ENCODE data around the gene MRPS6.

The MRPS6 gene

DNA sequence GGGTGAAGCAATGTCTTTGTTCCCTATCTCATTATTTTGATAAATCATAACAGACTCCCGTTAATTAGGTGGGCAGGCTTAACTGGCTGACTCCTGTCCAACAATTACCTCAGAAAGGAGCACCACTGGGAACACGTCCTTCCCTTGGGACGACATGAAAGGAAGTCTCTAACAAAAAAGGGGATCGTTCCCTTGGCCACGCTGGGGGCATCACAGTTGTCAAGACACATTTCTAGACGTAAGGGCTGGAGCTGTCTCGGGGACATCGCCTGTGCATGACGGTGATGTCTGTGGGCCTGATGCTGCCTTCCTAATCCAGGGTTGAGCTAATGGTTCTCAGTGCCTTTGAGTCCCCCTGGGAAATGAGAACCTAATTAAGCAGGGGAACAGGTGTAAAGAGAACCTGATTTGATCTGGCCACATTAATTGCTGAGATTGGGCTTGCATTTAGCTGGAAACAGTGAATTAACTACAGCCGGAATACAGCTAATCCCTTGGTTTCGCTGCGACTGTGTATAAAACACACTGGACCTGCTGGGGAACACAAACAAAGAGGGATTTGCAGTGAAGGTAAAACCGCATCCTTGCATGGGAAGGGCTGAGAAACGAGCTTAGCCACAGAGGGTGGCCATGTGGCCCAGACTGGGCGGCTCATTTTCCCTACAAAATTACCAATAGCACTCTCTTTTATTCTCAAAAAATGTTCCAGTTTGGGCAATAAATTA, 111.8 kb downstream of the MRPS6 start:
- no peaks in the 10 kb centered on the region for H3K27me3 ChIP-seq (ENCODE audit: control insufficient read depth in 1 of 2, insufficient read depth in 2 of 2, low read length in 2 of 2)
- H3K4me1 ChIP-seq (ENCODE audit: insufficient read depth, low read length): peaks cover 15% of the 10 kb centered on the region
- no peak overlapping the region for H3K27ac ChIP-seq (ENCODE audit: low read depth, low read length)
- H3K9ac ChIP-seq (ENCODE audit: low read length): no peak overlapping the region
- H3K4me3 ChIP-seq (ENCODE audit: low read depth in 1 of 2, low read length in 2 of 2): no peak overlapping the region
- H3K9me3 ChIP-seq (ENCODE audit: low read length): no peaks in the 10 kb centered on the region
- H3K36me3 ChIP-seq (ENCODE audit: insufficient read depth, low read length): peaks cover 3% of the 10 kb centered on the region

DNA sequence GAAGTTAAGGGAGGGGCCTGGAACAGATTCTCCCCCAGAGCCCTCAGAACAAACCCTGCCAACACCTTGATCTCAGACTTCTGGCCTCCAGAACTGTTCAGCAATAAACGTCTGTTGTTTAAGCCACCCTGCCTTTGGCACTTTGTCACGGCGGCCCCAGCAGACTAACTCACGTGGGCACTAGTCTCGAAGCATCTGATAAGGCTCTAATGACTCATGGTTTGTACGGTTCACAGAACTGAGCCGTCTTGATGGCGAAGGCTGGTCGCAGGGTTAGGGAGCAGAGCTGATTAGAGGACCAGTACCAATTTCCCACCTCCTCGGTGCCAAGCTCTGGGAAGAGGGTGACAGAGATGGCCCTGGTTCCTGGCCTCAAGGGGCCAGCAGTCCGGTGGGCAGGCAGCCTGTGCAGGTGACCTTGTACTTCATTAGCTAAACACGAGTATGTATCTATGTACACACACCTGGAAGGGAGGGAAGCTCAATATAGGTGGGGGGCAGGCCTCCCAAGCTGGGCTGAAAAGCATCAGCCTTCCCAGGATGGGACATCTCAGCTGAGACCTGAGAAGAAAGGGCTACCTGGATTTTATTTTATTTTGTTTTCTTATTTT, 112.8 kb downstream of the MRPS6 start:
- peaks cover 15% of the 10 kb centered on the region for H3K4me1 ChIP-seq (ENCODE audit: insufficient read depth, low read length)
- H3K27ac ChIP-seq (ENCODE audit: low read depth, low read length): no peak overlapping the region
- H3K4me3 ChIP-seq (ENCODE audit: low read depth in 1 of 2, low read length in 2 of 2): no peak overlapping the region
- peaks cover 3% of the 10 kb centered on the region for H3K36me3 ChIP-seq (ENCODE audit: insufficient read depth, low read length)
- no peaks in the 10 kb centered on the region for H3K9me3 ChIP-seq (ENCODE audit: low read length)
- H3K9ac ChIP-seq (ENCODE audit: low read length): no peak overlapping the region
- H3K27me3 ChIP-seq (ENCODE audit: control insufficient read depth in 1 of 2, insufficient read depth in 2 of 2, low read length in 2 of 2): no peaks in the 10 kb centered on the region

DNA sequence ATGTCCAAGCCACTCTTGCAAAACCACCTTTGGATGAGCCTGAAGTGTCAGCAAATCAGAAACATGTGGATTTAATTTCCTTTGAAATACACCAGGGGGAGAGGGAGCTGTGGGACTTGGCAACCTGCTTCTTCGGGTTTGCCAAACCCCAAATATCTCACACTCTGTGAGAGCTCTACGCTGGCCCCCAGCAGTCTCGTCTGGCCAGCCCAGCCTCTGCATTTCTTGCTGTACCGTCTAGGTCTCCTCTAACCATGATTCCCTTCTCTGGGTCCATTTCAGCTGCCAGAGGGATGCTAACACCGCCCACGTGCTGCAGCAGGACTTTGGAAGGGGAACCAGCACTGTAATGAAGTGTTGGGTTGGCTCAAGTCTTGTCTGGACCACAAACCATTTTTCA, 114.6 kb downstream of the MRPS6 start:
- H3K4me3 ChIP-seq (ENCODE audit: low read depth in 1 of 2, low read length in 2 of 2): no peak overlapping the region
- H3K9ac ChIP-seq (ENCODE audit: low read length): no peak overlapping the region
- peaks cover 3% of the 10 kb centered on the region for H3K36me3 ChIP-seq (ENCODE audit: insufficient read depth, low read length)
- H3K9me3 ChIP-seq (ENCODE audit: low read length): no peaks in the 10 kb centered on the region
- H3K4me1 ChIP-seq (ENCODE audit: insufficient read depth, low read length): peaks cover 15% of the 10 kb centered on the region
- no peak overlapping the region for H3K27ac ChIP-seq (ENCODE audit: low read depth, low read length)
- no peaks in the 10 kb centered on the region for H3K27me3 ChIP-seq (ENCODE audit: control insufficient read depth in 1 of 2, insufficient read depth in 2 of 2, low read length in 2 of 2)

DNA sequence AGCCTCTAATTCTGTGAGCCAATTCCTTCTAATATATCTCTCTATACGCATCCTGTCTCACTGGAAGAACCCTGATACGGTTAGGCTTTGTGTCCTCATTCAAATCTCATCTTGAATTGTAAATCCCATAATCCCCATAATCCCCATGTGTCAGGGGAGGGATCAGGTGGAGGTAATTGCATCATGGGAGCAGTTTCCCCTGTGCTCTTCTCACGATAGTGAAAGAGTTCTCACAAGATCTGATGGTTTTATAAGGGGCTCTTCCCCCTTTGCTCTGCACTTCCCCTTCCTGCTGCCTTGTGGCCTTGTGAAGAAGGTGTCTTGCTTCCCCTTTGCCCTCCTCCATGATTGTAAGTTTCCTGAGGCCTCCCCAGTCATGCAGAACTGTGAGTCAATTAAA, 116.1 kb downstream of the MRPS6 start:
- H3K9me3 ChIP-seq (ENCODE audit: low read length): no peaks in the 10 kb centered on the region
- no peak overlapping the region for H3K4me3 ChIP-seq (ENCODE audit: low read depth in 1 of 2, low read length in 2 of 2)
- H3K27ac ChIP-seq (ENCODE audit: low read depth, low read length): no peak overlapping the region
- no peaks in the 10 kb centered on the region for H3K4me1 ChIP-seq (ENCODE audit: insufficient read depth, low read length)
- peaks cover 3% of the 10 kb centered on the region for H3K36me3 ChIP-seq (ENCODE audit: insufficient read depth, low read length)
- H3K9ac ChIP-seq (ENCODE audit: low read length): no peak overlapping the region
- H3K27me3 ChIP-seq (ENCODE audit: control insufficient read depth in 1 of 2, insufficient read depth in 2 of 2, low read length in 2 of 2): no peaks in the 10 kb centered on the region

DNA sequence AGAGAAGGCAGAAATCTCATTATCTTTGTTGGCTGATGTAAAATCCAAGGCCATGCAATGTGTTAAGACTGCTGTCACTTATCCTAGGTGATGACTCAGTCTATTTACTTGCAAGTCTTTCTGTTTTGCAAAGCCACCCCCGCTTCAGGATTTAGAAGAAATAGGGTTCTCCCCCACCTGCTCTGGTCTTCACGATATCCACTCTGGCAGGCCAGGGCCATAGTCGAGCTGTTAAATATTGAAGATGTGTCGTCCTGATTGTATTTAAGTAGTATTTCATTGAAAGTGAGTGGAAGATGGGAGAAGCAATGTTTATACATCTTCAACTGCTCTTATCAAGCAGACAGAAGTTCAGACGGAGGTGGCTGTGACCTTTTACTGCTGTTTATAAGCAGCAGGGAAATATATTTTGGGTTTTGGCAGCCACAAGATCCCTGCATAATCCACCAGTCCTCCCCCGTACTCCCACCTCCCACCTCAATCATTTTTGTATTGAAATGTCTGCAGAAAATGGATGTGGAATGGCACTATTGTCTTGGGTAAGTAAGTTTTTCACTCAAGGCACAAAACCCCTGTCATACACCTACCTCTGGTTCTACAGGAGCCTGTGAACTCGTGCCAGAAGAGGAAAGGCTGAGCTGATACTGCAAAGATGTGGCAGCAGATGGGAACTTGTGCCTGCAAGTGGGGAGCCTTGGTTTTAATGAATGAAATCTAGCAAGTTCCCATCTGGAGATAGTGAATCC, 117.4 kb downstream of the MRPS6 start:
- Histone ChIP-seq H3K27me3 (ENCODE audit: control insufficient read depth in 1 of 2, insufficient read depth in 2 of 2, low read length in 2 of 2) (no peaks in the 10 kb centered on the region), H3K4me1 (ENCODE audit: insufficient read depth, low read length) (no peaks in the 10 kb centered on the region), H3K4me3 (ENCODE audit: low read depth in 1 of 2, low read length in 2 of 2) (no peak overlapping the region), H3K27ac (ENCODE audit: low read depth, low read length) (no peak overlapping the region), H3K9ac (ENCODE audit: low read length) (no peak overlapping the region), H3K9me3 (ENCODE audit: low read length) (no peaks in the 10 kb centered on the region), H3K36me3 (ENCODE audit: insufficient read depth, low read length) (peaks cover 3% of the 10 kb centered on the region)

DNA sequence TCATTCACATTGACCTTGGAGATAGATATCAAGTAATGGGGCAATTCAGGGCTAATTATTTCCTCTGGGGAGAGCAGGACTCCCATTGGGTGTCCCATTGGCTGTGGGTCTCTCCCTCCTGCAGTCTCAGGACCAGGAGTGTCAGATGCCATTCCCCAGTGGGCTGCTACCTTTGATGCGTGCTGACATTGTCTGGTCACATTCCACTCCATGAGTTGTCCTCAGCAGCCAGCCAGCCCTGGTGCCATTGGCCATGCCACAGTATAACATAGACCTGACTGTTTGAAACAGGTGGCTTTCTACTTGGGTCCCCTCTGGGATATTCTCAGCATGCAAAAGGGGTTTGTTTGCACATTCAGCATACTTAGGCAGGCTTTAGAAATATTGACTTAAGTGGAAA, 118.5 kb downstream of the MRPS6 start:
- Histone ChIP-seq H3K4me3 (ENCODE audit: low read depth in 1 of 2, low read length in 2 of 2) (no peak overlapping the region), H3K27me3 (ENCODE audit: control insufficient read depth in 1 of 2, insufficient read depth in 2 of 2, low read length in 2 of 2) (no peaks in the 10 kb centered on the region), H3K4me1 (ENCODE audit: insufficient read depth, low read length) (no peaks in the 10 kb centered on the region), H3K9me3 (ENCODE audit: low read length) (no peaks in the 10 kb centered on the region), H3K36me3 (ENCODE audit: insufficient read depth, low read length) (peaks cover 3% of the 10 kb centered on the region), H3K9ac (ENCODE audit: low read length) (no peak overlapping the region), H3K27ac (ENCODE audit: low read depth, low read length) (no peak overlapping the region)
